SK-N-SH treated with all-trans-retinoic acid at 6 μM for 48 hours (cell line): ENCODE results near the gene FAM240B.

Experiments
- ARNTL ChIP-seq: fragments of 450-650 bp; formaldehyde crosslinking; IDR thresholded peaks from 2 replicates; pipeline ENCODE4 v1.5.0; 2020; ENCODE audit warnings: low read depth, mild to moderate bottlenecking, moderate library complexity, borderline replicate concordance
- ESRRG ChIP-seq: fragments of 250-450 bp; sonication (Bioruptor Pico); IDR thresholded peaks from 2 replicates; pipeline ENCODE4 v1.6.1; 2021; ENCODE audit warnings: mild to moderate bottlenecking
- GLIS3 ChIP-seq: fragments of 250-450 bp; sonication (Bioruptor Pico); IDR thresholded peaks from 2 replicates; pipeline ENCODE4 v1.5.0; 2020; ENCODE audit warnings: mild to moderate bottlenecking, moderate library complexity
- PPARA ChIP-seq: fragments of 250-450 bp; sonication (Bioruptor Pico); IDR thresholded peaks from 2 replicates; pipeline ENCODE4 v1.5.0; 2020; ENCODE audit warnings: mild to moderate bottlenecking, borderline replicate concordance
- ZNF70 ChIP-seq: fragments of 450-650 bp; formaldehyde crosslinking; IDR thresholded peaks from 2 replicates; pipeline ENCODE4 v1.5.0; 2020; ENCODE audit warnings: mild to moderate bottlenecking, moderate library complexity
- TF ChIP-seq, protein P1 (sequence below): fragments of 250-450 bp; sonication (Bioruptor Pico); IDR thresholded peaks from 2 replicates; pipeline ENCODE4 v1.8.0; 2021; ENCODE audit warnings: low read depth, mild to moderate bottlenecking, moderate library complexity, borderline replicate concordance
- TF ChIP-seq, protein P2 (sequence below): fragments of 250-450 bp; sonication (Bioruptor Pico); IDR thresholded peaks from 2 replicates; pipeline ENCODE4 v1.5.1; 2020; ENCODE audit warnings: low read depth, mild to moderate bottlenecking, moderate library complexity

DNA sequence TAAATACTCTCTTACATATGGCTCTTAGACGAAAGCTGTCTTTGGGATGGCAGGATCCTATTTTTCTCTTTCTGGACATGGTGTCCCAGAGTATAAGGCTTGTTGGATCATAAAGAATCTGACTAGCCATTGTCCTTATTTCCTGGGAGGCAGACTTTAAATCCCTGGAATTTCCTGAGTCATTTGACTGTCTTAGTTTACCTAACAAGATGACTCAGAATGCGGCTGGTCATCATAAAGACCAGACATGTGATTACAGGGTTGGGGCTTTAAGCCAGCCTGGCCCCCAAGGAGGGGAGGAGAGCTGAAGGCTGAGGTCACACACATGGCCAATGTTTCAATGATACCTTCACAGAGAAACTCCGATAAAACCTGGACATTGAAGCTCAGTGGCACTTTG lies 37.2 kb downstream of the FAM240B start:
- TF ChIP-seq GLIS3 (CRISPR knock-in tag) (no peak), ESRRG (CRISPR knock-in tag) (no peak), ARNTL (CRISPR knock-in tag) (no peak), ZNF70 (CRISPR knock-in tag) (no peak), PPARA (CRISPR knock-in tag) (no peak)
- TF ChIP-seq, protein P1, sequence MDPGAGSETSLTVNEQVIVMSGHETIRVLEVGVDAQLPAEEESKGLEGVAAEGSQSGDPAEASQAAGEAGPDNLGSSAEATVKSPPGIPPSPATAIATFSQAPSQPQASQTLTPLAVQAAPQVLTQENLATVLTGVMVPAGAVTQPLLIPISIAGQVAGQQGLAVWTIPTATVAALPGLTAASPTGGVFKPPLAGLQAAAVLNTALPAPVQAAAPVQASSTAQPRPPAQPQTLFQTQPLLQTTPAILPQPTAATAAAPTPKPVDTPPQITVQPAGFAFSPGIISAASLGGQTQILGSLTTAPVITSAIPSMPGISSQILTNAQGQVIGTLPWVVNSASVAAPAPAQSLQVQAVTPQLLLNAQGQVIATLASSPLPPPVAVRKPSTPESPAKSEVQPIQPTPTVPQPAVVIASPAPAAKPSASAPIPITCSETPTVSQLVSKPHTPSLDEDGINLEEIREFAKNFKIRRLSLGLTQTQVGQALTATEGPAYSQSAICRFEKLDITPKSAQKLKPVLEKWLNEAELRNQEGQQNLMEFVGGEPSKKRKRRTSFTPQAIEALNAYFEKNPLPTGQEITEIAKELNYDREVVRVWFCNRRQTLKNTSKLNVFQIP: no peak
- TF ChIP-seq, protein P2, sequence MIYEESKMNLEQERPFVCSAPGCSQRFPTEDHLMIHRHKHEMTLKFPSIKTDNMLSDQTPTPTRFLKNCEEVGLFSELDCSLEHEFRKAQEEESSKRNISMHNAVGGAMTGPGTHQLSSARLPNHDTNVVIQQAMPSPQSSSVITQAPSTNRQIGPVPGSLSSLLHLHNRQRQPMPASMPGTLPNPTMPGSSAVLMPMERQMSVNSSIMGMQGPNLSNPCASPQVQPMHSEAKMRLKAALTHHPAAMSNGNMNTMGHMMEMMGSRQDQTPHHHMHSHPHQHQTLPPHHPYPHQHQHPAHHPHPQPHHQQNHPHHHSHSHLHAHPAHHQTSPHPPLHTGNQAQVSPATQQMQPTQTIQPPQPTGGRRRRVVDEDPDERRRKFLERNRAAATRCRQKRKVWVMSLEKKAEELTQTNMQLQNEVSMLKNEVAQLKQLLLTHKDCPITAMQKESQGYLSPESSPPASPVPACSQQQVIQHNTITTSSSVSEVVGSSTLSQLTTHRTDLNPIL (CRISPR knock-in tag): 0 out of 2 replicates have a peak, but pooled peaks have one; percentile 22
